Osteoblast (primary cell): ENCODE results near the gene OR51G1. TPM values are rescaled to one million over a fixed set of nuclear protein-coding genes. Genes with fewer than 3 reads are reported as not detected.

Experiments
- DNase-seq: peaks from one replicate; pipeline ENCODE4 v3.0.0; 2011; ENCODE audit warnings: low spot score, mixed read lengths; ENCODE audit not compliant: insufficient read length; ENCODE audit errors: missing footprints
- H2AFZ ChIP-seq: 2 replicates; pipeline ENCODE4 v1.6.0; 2011; ENCODE audit warnings: mild to moderate bottlenecking, low read length
- H3K27ac ChIP-seq: 2 replicates; pipeline ENCODE4 v1.5.1; 2011; ENCODE audit warnings: mild to moderate bottlenecking, low read depth, low read length, moderate library complexity
- H3K27me3 ChIP-seq: 2 replicates; pipeline ENCODE4 v1.6.0; 2012; ENCODE audit warnings: mild to moderate bottlenecking, control low read depth, inconsistent platforms, low read length, moderate library complexity; ENCODE audit not compliant: insufficient read depth
- H3K36me3 ChIP-seq: 2 replicates; pipeline ENCODE4 v1.5.1; 2011; ENCODE audit warnings: mild to moderate bottlenecking, low read length, control low read depth, moderate library complexity; ENCODE audit not compliant: insufficient read depth
- H3K4me1 ChIP-seq: 2 replicates; pipeline ENCODE4 v1.5.1; 2011; ENCODE audit warnings: mild to moderate bottlenecking, low read length, control low read depth, moderate library complexity; ENCODE audit not compliant: insufficient read depth
- H3K4me2 ChIP-seq: 2 replicates; pipeline ENCODE4 v1.6.0; 2011; ENCODE audit warnings: mild to moderate bottlenecking, low read length; ENCODE audit not compliant: insufficient read depth
- H3K4me3 ChIP-seq: fragments of 200-600 bp; sonication (generic); 3 replicates; pipeline ENCODE4 v1.5.1; 2012; ENCODE audit warnings: mild to moderate bottlenecking, low read length, inconsistent platforms; ENCODE audit not compliant: insufficient read depth
- H3K79me2 ChIP-seq: 2 replicates; pipeline ENCODE4 v1.6.0; 2012; ENCODE audit warnings: mild to moderate bottlenecking, low read length, control low read depth, inconsistent platforms; ENCODE audit not compliant: insufficient read depth
- H3K9me3 ChIP-seq: 2 replicates; pipeline ENCODE4 v1.5.1; 2011; ENCODE audit warnings: low read depth, low read length, control low read depth
- H4K20me1 ChIP-seq: 2 replicates; pipeline ENCODE4 v1.6.0; 2012; ENCODE audit warnings: mild to moderate bottlenecking, low read length, control low read depth; ENCODE audit not compliant: insufficient read depth
- CTCF ChIP-seq: IDR thresholded peaks from 2 replicates; pipeline ENCODE4 v1.5.1; 2011; ENCODE audit warnings: mild to moderate bottlenecking, low read depth, low read length, moderate library complexity; ENCODE audit errors: extremely low read depth
- total RNA-seq: library from RNA; depleted of rRNA; stranded (reverse); fragments of >200 nt; gene quantifications from 2 replicates; pipeline ENCODE4 v1.2.3, GENCODE V29; 2012

Gene OR51G1
- total RNA-seq, 1 donor: not detected

GRCh38 chr11:4947505-4947904 is 23.4 kb upstream of the OR51G1 start, which contains the start of gene OR51A4:
Gene OR51A4 (minus strand): TSS chr11:4947605. CDS start chr11:4947100, 505 bp downstream.
- Histone ChIP-seq H4K20me1 (no peaks in the 10 kb centered on the region), H3K27me3 (no peaks in the 10 kb centered on the region), H3K4me3 (no peak within 1 kb of the TSS), H3K36me3 (no peaks in the 10 kb centered on the region), H2AFZ (no peak within 1 kb of the TSS), H3K79me2 (no peaks in the 10 kb centered on the region), H3K4me2 (no peak within 1 kb of the TSS), H3K27ac (no peak within 1 kb of the TSS), H3K9me3 (no peaks in the 10 kb centered on the region), H3K4me1 (no peaks in the 10 kb centered on the region)
- DNase-seq: no peak
- TF ChIP-seq CTCF: no peak

- H3K27me3 ChIP-seq: no peaks in the 10 kb centered on the region
- no peaks in the 10 kb centered on the region for H3K36me3 ChIP-seq
- no peaks in the 10 kb centered on the region for H3K4me1 ChIP-seq
- H3K79me2 ChIP-seq: no peaks in the 10 kb centered on the region
- no peak overlapping the region for H3K4me3 ChIP-seq
- no peak overlapping the region for H2AFZ ChIP-seq
- H3K9me3 ChIP-seq: no peaks in the 10 kb centered on the region
- no peak for DNase-seq
- H4K20me1 ChIP-seq: no peaks in the 10 kb centered on the region
- H3K4me2 ChIP-seq: no peak overlapping the region
- no peak overlapping the region for H3K27ac ChIP-seq
- TF ChIP-seq CTCF: no peak
Observed at GRCh38 chr11:4936745-4937144, 12.6 kb upstream of the OR51G1 start.

DNA sequence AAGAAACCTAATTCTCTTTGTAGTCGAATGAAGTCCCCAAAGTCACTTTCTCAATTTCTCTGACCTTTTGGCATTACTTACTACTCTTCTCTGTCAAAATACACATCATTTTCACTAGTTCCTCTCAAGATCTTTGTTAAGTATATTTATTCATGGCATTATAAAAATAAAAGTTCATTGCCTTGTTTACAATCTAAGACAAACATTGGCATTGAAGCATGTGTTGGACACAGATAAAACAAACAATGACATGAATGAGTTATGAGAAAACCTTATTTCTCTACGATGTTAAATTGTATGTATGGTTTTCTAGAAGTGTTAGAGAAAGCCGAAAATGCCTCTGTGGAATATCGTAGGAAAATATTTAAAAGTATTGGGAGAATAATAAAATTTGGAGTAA is 8.6 kb upstream of the OR51G1 start:
- Histone ChIP-seq H3K79me2 (no peaks in the 10 kb centered on the region), H3K36me3 (no peaks in the 10 kb centered on the region), H3K4me1 (no peaks in the 10 kb centered on the region), H3K27ac (no peak overlapping the region), H3K4me3 (no peak overlapping the region), H3K4me2 (no peak overlapping the region), H4K20me1 (no peaks in the 10 kb centered on the region), H3K27me3 (no peaks in the 10 kb centered on the region), H2AFZ (no peak overlapping the region), H3K9me3 (no peaks in the 10 kb centered on the region)
- TF ChIP-seq CTCF: no peak
- no peak for DNase-seq

DNA sequence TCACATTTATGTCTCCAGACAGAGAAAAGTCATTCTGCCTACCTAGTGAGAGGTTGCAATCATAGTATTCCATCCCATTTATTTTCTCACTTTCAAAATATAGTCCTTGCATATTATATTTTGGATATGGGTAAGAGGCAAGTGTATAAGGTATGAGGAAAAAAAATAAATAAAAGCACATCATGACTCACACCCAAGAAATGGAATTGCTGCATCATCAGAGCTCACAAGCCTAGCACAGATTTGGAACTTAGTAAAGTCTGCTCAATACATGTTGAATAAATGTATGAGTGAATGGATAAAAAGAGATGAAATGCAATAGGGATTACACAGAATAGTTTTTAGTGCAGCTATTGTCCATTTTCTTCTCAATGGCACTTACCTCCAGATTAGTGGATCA is 2.5 kb upstream of the OR51G1 start:
- no peaks in the 10 kb centered on the region for H3K27me3 ChIP-seq
- no peak overlapping the region for H2AFZ ChIP-seq
- no peak for TF ChIP-seq CTCF
- DNase-seq: no peak
- H4K20me1 ChIP-seq: no peaks in the 10 kb centered on the region
- H3K9me3 ChIP-seq: no peaks in the 10 kb centered on the region
- no peaks in the 10 kb centered on the region for H3K79me2 ChIP-seq
- no peak overlapping the region for H3K4me2 ChIP-seq
- H3K4me3 ChIP-seq: no peak overlapping the region
- H3K27ac ChIP-seq: no peak overlapping the region
- H3K4me1 ChIP-seq: no peaks in the 10 kb centered on the region
- H3K36me3 ChIP-seq: no peaks in the 10 kb centered on the region
